ENCODE results near the gene CFAP100.

CFAP100 gene

GRCh38 chr3:126399351-126399735 is 4.6 kb downstream of the CFAP100 start:
- no peak for DNase-seq (ENCODE audit: low read depth in 2 of 2, low spot score in 1 of 2)

- DNase-seq (ENCODE audit: low read depth in 2 of 2, low spot score in 1 of 2) = no peak
These were observed 5.0 kb downstream of the CFAP100 start for GRCh38 chr3:126399756-126400155.

- no peak for DNase-seq (ENCODE audit: low read depth in 2 of 2, low spot score in 1 of 2)
These were observed 7.0 kb downstream of the CFAP100 start for GRCh38 chr3:126401611-126402160.

GRCh38 chr3:126402178-126402577 is 7.5 kb downstream of the CFAP100 start:
- DNase-seq (ENCODE audit: low read depth in 2 of 2, low spot score in 1 of 2) = no peak

GRCh38 chr3:126402666-126403302 is 8.1 kb downstream of the CFAP100 start:
- DNase-seq (ENCODE audit: low read depth in 2 of 2, low spot score in 1 of 2) = no peak

- DNase-seq (ENCODE audit: low read depth in 2 of 2, low spot score in 1 of 2) = no peak
These were observed 11.9 kb downstream of the CFAP100 start for GRCh38 chr3:126406389-126407296.

- DNase-seq (ENCODE audit: low read depth in 2 of 2, low spot score in 1 of 2) = no peak
These were observed 12.8 kb downstream of the CFAP100 start for GRCh38 chr3:126407412-126408044.

GRCh38 chr3:126408099-126408498 is 13.4 kb downstream of the CFAP100 start:
- DNase-seq (ENCODE audit: low read depth in 2 of 2, low spot score in 1 of 2) = no peak

- DNase-seq (ENCODE audit: low read depth in 2 of 2, low spot score in 1 of 2) = no peak
These were observed 18.4 kb downstream of the CFAP100 start for GRCh38 chr3:126412841-126413692.

GRCh38 chr3:126413693-126414080 is 19.0 kb downstream of the CFAP100 start:
- no peak for DNase-seq (ENCODE audit: low read depth in 2 of 2, low spot score in 1 of 2)

GRCh38 chr3:126414406-126414805 is 19.7 kb downstream of the CFAP100 start:
- no peak for DNase-seq (ENCODE audit: low read depth in 2 of 2, low spot score in 1 of 2)

GRCh38 chr3:126414961-126415660 is 20.4 kb downstream of the CFAP100 start:
- DNase-seq (ENCODE audit: low read depth in 2 of 2, low spot score in 1 of 2) = no peak

GRCh38 chr3:126415661-126416591 is 21.2 kb downstream of the CFAP100 start:
- no peak for DNase-seq (ENCODE audit: low read depth in 2 of 2, low spot score in 1 of 2)

- DNase-seq (ENCODE audit: low read depth in 2 of 2, low spot score in 1 of 2) = no peak
These were observed 22.2 kb downstream of the CFAP100 start for GRCh38 chr3:126416943-126417342.

- DNase-seq (ENCODE audit: low read depth in 2 of 2, low spot score in 1 of 2) = no peak
These were observed 22.8 kb downstream of the CFAP100 start for GRCh38 chr3:126417515-126417914.

- DNase-seq (ENCODE audit: low read depth in 2 of 2, low spot score in 1 of 2) = no peak
These were observed 23.3 kb downstream of the CFAP100 start for GRCh38 chr3:126417981-126418530.

GRCh38 chr3:126418661-126419131 is 24.0 kb downstream of the CFAP100 start:
- DNase-seq (ENCODE audit: low read depth in 2 of 2, low spot score in 1 of 2) = no peak

- no peak for DNase-seq (ENCODE audit: low read depth in 2 of 2, low spot score in 1 of 2)
These were observed 24.5 kb downstream of the CFAP100 start for GRCh38 chr3:126419151-126419703.
